ENCODE data around the gene MLN.

- no peak for TF ChIP-seq CTCF (IDR thresholded peaks at IDR 0.05 in 8 of 11, conservative IDR thresholded peaks at IDR 0.05 in 3 of 11)
- TF ChIP-seq POLR2AphosphoS5 (IDR thresholded peaks at IDR 0.05) = no peak
- TF ChIP-seq POLR2A (IDR thresholded peaks at IDR 0.05) = no peak
Measured at GRCh38 chr6:33846226-33846625, 42.4 kb upstream of the MLN start.
